RPMI7951 (cell line): ENCODE measurements around the gene KLF6. TPM values are rescaled to one million over a fixed set of nuclear protein-coding genes. Genes with fewer than 3 reads are reported as not detected.

Source experiments
- DNase-seq: peaks from one replicate; pipeline ENCODE4 v3.0.0-alpha.2; 2012; ENCODE audit warnings: low read depth
- total RNA-seq: library from RNA; depleted of rRNA; stranded (reverse); fragments of >200 nt; shearing (Covaris generic); gene quantifications from 2 replicates; pipeline ENCODE4 v1.2.3, GENCODE V29; 2014

The KLF6 gene
- total RNA-seq, 1 experiment from 2014 or later = 23.3 TPM

DNA sequence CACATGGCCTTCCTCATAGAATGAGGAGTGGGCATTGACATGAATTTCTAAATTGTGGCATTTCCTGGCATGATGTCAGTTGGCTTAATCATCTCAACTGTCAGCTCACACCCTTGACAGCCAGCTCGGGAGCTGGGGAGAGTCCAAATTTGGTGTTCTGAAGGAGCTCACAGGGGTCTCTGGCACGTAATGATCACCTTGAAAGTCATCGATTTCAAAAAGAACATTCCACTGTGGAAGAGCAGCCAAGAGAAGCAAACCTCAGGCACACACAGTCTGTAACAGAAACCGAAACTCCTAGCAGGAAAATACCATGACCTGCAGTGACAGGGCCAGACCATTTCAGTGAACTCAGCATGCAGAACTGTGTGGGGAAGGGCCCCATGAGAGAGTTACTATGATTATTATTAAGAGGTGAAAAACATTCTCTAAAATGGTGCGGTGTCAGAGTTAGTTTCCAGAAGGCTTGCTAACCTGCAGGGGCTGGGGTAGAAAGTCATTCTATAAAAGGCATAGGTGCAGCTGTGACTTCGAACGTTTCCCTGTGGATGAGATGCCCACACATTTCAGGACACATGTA, 26.4 kb upstream of the KLF6 start:
- DNase-seq = peak; percentile 83

DNA sequence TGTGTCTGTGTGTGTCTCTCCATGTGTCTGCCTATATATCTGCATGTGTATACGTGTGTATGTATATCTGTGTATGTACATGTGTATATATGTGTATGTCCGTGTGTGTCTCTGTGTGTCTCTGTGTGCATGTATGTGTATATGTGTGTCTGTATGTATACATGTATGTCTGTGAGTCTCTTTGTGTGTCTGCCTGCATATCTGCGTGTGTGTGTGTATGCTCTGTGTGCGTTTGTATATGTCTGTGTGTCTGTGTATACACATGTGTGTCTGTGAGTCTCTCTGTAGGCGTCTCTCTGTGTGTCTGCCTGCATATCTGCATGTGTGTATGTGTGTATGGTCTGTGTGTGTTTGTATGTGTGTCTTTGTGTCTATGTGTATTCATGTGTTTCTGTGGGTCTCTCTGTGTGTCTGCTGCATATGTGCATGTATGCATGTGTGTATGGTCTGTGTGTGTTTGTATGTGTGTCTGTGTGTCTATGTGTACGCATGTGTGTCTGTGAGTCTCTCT, 23.7 kb upstream of the KLF6 start:
- DNase-seq = no peak

GRCh38 chr10:3807928-3808496, 23.0 kb upstream of the KLF6 start:
- no peak for DNase-seq

DNA sequence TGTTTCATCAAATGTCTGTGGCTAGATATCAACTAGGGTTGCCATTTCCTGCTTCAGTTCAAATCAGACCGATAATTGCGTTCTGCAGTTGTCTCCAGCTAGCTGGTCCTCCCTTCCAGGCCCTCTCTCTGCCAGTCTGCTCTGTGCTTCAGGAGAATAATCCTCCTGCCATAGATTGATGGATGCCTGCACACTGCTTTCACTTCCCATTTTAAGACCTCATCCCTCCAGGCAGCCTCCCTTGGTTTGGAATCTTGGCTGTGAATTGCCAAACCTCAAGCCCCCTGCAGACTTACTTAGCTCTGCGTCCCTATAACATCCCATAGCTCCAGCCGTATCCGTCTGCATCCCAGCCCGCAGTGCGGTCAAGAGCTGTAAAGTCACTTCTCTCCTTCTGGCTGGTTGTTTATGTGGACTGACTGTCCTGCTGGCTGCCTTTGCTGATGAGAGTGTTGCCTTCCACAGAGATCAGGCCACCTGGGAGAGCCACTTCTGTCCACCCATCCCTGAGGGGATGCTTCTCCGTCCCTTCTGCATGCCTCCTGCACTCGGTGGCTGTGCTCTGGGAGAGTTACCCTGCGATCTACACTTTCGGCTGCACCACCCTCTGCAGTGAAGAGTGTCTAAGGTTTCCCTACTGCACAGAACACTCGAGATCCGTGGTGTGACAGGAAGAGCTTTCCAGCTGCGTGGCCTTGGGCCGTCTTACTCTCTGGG, 22.4 kb upstream of the KLF6 start:
- DNase-seq = peak; percentile 99

- peak; percentile 82 for DNase-seq
Measured at GRCh38 chr10:3806603-3807002, 21.6 kb upstream of the KLF6 start.

GRCh38 chr10:3805791-3806461, 20.9 kb upstream of the KLF6 start:
- peak; percentile 97 for DNase-seq

- DNase-seq = peak; percentile 97
Measured at GRCh38 chr10:3805201-3805790, 20.3 kb upstream of the KLF6 start.

- peak; percentile 68 for DNase-seq
Measured at GRCh38 chr10:3803927-3804741, 19.1 kb upstream of the KLF6 start.

DNA sequence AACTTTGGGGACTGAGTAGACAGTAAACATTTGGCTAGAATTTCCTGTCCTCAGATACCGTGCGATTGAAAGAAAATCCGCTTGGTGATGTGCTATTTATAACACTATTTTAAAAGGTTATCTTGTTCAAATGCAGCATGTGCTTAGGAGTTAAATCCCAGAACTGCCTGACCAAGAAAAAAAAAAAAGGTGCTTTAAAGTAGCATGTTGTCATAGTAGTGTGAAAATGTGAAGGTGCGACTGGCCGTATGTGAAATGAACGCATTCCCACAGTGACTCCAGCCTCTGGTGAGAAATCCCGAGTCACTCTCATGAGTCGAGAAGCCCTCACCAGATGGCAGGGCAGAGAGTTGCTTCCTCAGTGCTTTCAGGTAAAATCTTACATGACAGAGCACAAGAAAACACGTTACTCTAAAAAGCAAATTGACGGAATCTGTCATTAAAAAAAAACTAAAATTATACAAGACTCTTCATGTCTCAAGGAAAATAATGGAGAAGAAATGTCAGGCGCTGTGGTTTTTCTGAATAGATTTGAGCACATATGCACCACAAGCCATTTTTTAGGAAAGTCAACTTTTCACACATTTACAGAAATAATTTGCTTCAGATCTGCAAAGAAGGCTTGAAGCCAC, 18.4 kb upstream of the KLF6 start:
- peak; percentile 72 for DNase-seq

DNA sequence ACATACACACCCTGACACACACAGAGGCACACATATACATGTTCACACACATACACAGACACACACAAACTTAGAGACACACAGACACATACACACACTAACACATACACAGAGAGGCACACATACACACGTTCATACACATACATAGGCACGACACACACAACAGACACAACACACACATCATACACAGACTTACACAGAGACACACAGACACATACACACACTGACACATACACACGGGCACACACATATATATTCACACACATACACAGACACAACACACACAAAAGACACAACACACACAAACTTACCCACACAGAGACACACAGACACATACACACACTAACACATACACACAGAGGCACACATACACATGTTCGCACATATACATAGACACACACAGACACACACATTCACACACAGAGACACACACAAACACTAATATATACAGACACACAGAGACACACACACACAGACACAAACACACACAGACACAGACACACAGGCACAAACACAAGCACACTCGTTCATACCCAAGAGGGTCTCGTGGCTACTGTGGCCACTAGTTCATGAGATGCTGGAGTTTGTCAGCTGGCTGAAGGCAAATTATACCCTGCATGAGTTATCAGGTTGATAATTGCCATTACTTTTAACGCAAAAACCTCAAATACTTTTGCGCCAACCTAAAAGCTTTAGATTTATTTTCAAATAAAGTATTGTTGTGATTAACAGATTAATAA, 17.7 kb upstream of the KLF6 start:
- DNase-seq = no peak

- DNase-seq = no peak
Measured at GRCh38 chr10:3801558-3802192, 16.7 kb upstream of the KLF6 start.

GRCh38 chr10:3800586-3800985, 15.6 kb upstream of the KLF6 start:
- DNase-seq = no peak

- no peak for DNase-seq
Measured at GRCh38 chr10:3797750-3798149, 12.7 kb upstream of the KLF6 start.

GRCh38 chr10:3793553-3793952, 8.5 kb upstream of the KLF6 start:
- DNase-seq = no peak

DNA sequence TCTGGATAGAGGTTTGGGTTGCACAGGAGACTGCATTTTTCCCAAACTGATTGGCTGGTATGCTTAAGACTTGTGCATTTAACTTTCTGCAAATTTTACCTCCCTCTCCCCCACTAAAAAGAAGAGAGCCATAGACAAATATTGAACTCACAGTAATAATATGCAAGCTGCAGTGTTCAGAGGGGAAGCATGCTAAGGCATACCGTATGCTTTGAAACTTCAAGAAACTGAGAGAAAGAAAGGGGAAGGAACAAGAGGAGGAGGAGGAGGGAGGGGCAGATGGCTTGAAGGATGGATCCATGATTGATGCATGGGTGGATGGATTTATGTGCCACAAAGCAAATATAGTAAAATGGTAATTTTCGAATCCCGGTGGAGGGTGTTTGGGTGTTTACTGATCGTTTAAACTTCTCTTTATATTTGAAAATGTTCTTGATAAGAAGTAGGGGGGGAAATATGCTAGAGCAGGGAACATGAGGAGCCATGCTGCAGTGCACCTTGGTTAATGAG, 7.8 kb upstream of the KLF6 start:
- DNase-seq = no peak

GRCh38 chr10:3791974-3792633, 7.1 kb upstream of the KLF6 start:
- DNase-seq = peak; percentile 90

GRCh38 chr10:3790858-3791257, 5.8 kb upstream of the KLF6 start:
- no peak for DNase-seq

DNA sequence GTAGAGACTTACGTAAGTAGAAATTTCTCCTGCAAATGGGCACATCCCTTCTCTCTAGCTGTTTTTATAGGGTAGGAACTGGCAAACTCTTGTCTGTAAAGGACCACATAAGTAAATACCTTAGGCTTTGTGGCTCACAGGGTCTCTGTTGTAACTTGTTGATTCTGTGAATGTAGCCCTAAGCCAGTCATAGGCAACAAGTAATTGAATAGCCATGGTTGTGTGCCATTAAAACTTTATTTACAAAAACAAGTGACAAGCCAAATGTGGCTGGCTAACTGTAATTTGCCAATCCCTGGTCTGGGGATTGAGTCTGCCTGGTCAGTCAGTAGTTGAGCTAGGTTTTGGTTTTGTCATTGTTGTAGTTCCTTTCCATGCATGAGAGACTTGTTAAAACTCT, 5.3 kb upstream of the KLF6 start:
- no peak for DNase-seq

GRCh38 chr10:3789621-3790020, 4.6 kb upstream of the KLF6 start:
- no peak for DNase-seq
